Measurements from ENCODE around the gene ARHGAP6. TPM values are rescaled to one million over a fixed set of nuclear protein-coding genes. Genes with fewer than 3 reads are reported as not detected.

Gene ARHGAP6
- total and polyA plus RNA-seq, 3 donors from 2014 or later: 4.8 to 11.8 (median 5.7) TPM

GRCh38 chrX:11702420-11702819, 36.7 kb upstream of the ARHGAP6 start:
- no peak for TF ChIP-seq POLR2A (IDR thresholded peaks at IDR 0.05)
- no peak for TF ChIP-seq CTCF (IDR thresholded peaks at IDR 0.05)

GRCh38 chrX:11698702-11699101, 33.0 kb upstream of the ARHGAP6 start:
- Histone ChIP-seq H3K36me3 (ENCODE audit: low read depth, missing control alignments) (no peaks in the 10 kb centered on the region), H3K9me3 (no peaks in the 10 kb centered on the region), H3K4me3 (no peak overlapping the region), H3K27me3 (no peaks in the 10 kb centered on the region), H3K27ac (no peak overlapping the region), H3K4me1 (peaks cover 3% of the 10 kb centered on the region)
- 37 to 77% methylated on average over 3 of the region's 3 CpGs for WGBS, 2 donors
- no peak for DNase-seq
- no peak for TF ChIP-seq POLR2A (IDR thresholded peaks at IDR 0.05)
- TF ChIP-seq CTCF (IDR thresholded peaks at IDR 0.05): no peak
- intact Hi-C loops (cut with DNase I; ENCODE audit: low total_unique reads): no loop called here

More at GRCh38 chrX:11702420-11702819, 36.7 kb upstream of the ARHGAP6 start:
- Histone ChIP-seq H3K4me3 (no peak overlapping the region), H3K36me3 (ENCODE audit: low read depth, missing control alignments) (no peaks in the 10 kb centered on the region), H3K27me3 (no peaks in the 10 kb centered on the region), H3K27ac (no peak overlapping the region), H3K9me3 (no peaks in the 10 kb centered on the region), H3K4me1 (peaks cover 3% of the 10 kb centered on the region)
- intact Hi-C loops (cut with DNase I; ENCODE audit: low total_unique reads): no loop called here
- no peak for DNase-seq
- 84 to 90% methylated on average over 3 of the region's 3 CpGs for WGBS, 2 donors

GRCh38 chrX:11688201-11688600, 22.5 kb upstream of the ARHGAP6 start:
- H3K36me3 ChIP-seq (ENCODE audit: low read depth, missing control alignments): no peaks in the 10 kb centered on the region
- H3K4me1 ChIP-seq: no peaks in the 10 kb centered on the region
- WGBS, 2 donors: 77 to 100% methylated on average over 2 of the region's 2 CpGs
- H3K27ac ChIP-seq: no peak overlapping the region
- no peaks in the 10 kb centered on the region for H3K9me3 ChIP-seq
- H3K4me3 ChIP-seq: no peak overlapping the region
- H3K27me3 ChIP-seq: no peaks in the 10 kb centered on the region
- DNase-seq: no peak
- TF ChIP-seq CTCF (IDR thresholded peaks at IDR 0.05) (no peak), POLR2A (IDR thresholded peaks at IDR 0.05) (no peak)
- intact Hi-C loops (cut with DNase I; ENCODE audit: low total_unique reads): no loop called here

GRCh38 chrX:11687157-11687556, 21.4 kb upstream of the ARHGAP6 start:
- DNase-seq: no peak
- no peaks in the 10 kb centered on the region for H3K27me3 ChIP-seq
- TF ChIP-seq CTCF (IDR thresholded peaks at IDR 0.05): no peak
- no peak for TF ChIP-seq POLR2A (IDR thresholded peaks at IDR 0.05)
- no peak overlapping the region for H3K4me3 ChIP-seq
- H3K9me3 ChIP-seq: no peaks in the 10 kb centered on the region
- no peaks in the 10 kb centered on the region for H3K4me1 ChIP-seq
- intact Hi-C loops (cut with DNase I; ENCODE audit: low total_unique reads): no loop called here
- WGBS, 2 donors: 64 to 65% methylated on average over 2 of the region's 2 CpGs
- no peak overlapping the region for H3K27ac ChIP-seq
- H3K36me3 ChIP-seq (ENCODE audit: low read depth, missing control alignments): no peaks in the 10 kb centered on the region

GRCh38 chrX:11683057-11683456, 17.3 kb upstream of the ARHGAP6 start:
- no peaks in the 10 kb centered on the region for H3K36me3 ChIP-seq (ENCODE audit: low read depth, missing control alignments)
- 83 to 96% methylated on average over 2 to 3 of the region's 3 CpGs for WGBS, 2 donors
- intact Hi-C loops (cut with DNase I; ENCODE audit: low total_unique reads): no loop called here
- H3K27ac ChIP-seq: no peak overlapping the region
- no peaks in the 10 kb centered on the region for H3K4me1 ChIP-seq
- no peaks in the 10 kb centered on the region for H3K9me3 ChIP-seq
- DNase-seq: no peak
- TF ChIP-seq POLR2A (IDR thresholded peaks at IDR 0.05) (no peak), CTCF (IDR thresholded peaks at IDR 0.05) (no peak)
- H3K4me3 ChIP-seq: no peak overlapping the region
- H3K27me3 ChIP-seq: no peaks in the 10 kb centered on the region
